Small intestine (tissue), 7 donors: Measurements from ENCODE around the gene SLC41A1. TPM values are rescaled to one million over a fixed set of nuclear protein-coding genes. Genes with fewer than 3 reads are reported as not detected.
A peak's percentile ranks its signal among the peaks of the same experiment; 100 is the strongest.

ENCODE experiments used
- DNase-seq, 2 donors: peaks; one replicate each; pipeline versions ENCODE4 v3.0.0 to v3.0.0-alpha.2; 2013
- FAIRE-seq: peaks from 2 replicates; lab custom pipeline; 2012; peaks lifted over from hg19 to GRCh38; lab: Jason Lieb, UNC
- H3K27ac ChIP-seq, 3 donors: one replicate each; pipeline ENCODE4 v1.5.1; 2013; ENCODE audit warnings: low read length in 2 of 3, mild to moderate bottlenecking in 2 of 3, control low read depth in 1 of 3, inconsistent platforms in 1 of 3, low read depth in 1 of 3, moderate library complexity in 1 of 3
- H3K27me3 ChIP-seq, 3 donors: one replicate each; pipeline ENCODE4 v1.6.1; 2013; ENCODE audit warnings: low read length in 3 of 3, inconsistent platforms in 1 of 3; ENCODE audit not compliant: control insufficient read depth in 3 of 3, insufficient read depth in 3 of 3
- H3K36me3 ChIP-seq, 3 donors: one replicate each; pipeline ENCODE4 v1.6.1; 2013; ENCODE audit warnings: low read length in 3 of 3, inconsistent platforms in 1 of 3, low read depth in 1 of 3, mild to moderate bottlenecking in 1 of 3, moderate library complexity in 1 of 3; ENCODE audit not compliant: control insufficient read depth in 3 of 3, insufficient read depth in 2 of 3
- H3K4me1 ChIP-seq, 3 donors: one replicate each; pipeline ENCODE4 v1.6.1; 2013; ENCODE audit warnings: low read length in 2 of 3, inconsistent platforms in 1 of 3, low read depth in 1 of 3, mild to moderate bottlenecking in 1 of 3, moderate library complexity in 1 of 3; ENCODE audit not compliant: control insufficient read depth in 3 of 3, insufficient read depth in 2 of 3
- H3K4me3 ChIP-seq, 3 donors: one replicate each; pipeline ENCODE4 v1.5.1; 2013; ENCODE audit warnings: low read length in 3 of 3, control low read depth in 1 of 3, inconsistent platforms in 1 of 3, low read depth in 1 of 3, mild to moderate bottlenecking in 1 of 3, moderate library complexity in 1 of 3
- H3K9me3 ChIP-seq, 2 donors: one replicate each; pipeline ENCODE4 v1.6.1; 2013; ENCODE audit warnings: low read depth in 1 of 2, low read length in 1 of 2; ENCODE audit not compliant: control insufficient read depth in 2 of 2, insufficient read depth in 1 of 2
- WGBS, 3 donors: extraction: QIAGEN DNeasy Blood & Tissue Kit; methylation state at CpG; one replicate each; pipeline ENCODE4 v1.1.7; 2013; 5-methylcytosine and 5-hydroxymethylcytosine counted together
- polyA plus RNA-seq, 4 donors: library from polyadenylated mRNA; stranded (reverse) in 3 of 4; unstranded in 1 of 4; fragments of 200-250 nt in 3 of 4; fragments of 120-200 nt in 1 of 4; gene quantifications; one replicate each; pipeline versions ENCODE4 v1.2.1 to v1.2.3, GENCODE V29; 2013
- donor health status: healthy with polysubstance abuse.
- donor health status: control.
- donor health status: control.
- donor health status: Bipolar disorder and iron deficiency.
- donor health status: healthy.

Gene SLC41A1
- polyA plus RNA-seq, 4 donors: 0.89 to 9.4 (median 3.2) TPM

GRCh38 chr1:205780335-205780734 lies 32.7 kb downstream of the SLC41A1 start:
- H3K4me1 ChIP-seq: peaks cover 0 to 13% (median 0%) of the 10 kb centered on the region in 3 donors
- no peaks in the 10 kb centered on the region for H3K27me3 ChIP-seq
- no peak overlapping the region for H3K27ac ChIP-seq
- WGBS, 3 donors: 70 to 86% (median 80%) methylated on average over 5 of the region's 5 CpGs
- H3K9me3 ChIP-seq: no peaks in the 10 kb centered on the region
- FAIRE-seq: no peak
- no peak for DNase-seq
- H3K4me3 ChIP-seq: no peak overlapping the region
- no peaks in the 10 kb centered on the region for H3K36me3 ChIP-seq

- WGBS, 3 donors: 25 to 70% (median 55%) methylated on average over 2 of the region's 2 CpGs
- Histone ChIP-seq H3K4me1 (peaks cover 0 to 9% (median 0%) of the 10 kb centered on the region in 3 donors), H3K9me3 (no peaks in the 10 kb centered on the region), H3K27ac (no peak overlapping the region), H3K4me3 (no peak overlapping the region), H3K36me3 (no peaks in the 10 kb centered on the region), H3K27me3 (peaks cover 0 to 3% (median 0%) of the 10 kb centered on the region in 3 donors)
- FAIRE-seq (no peak), DNase-seq (no peak)
Observed at GRCh38 chr1:205777994-205778393, 35.0 kb downstream of the SLC41A1 start.

- H3K36me3 ChIP-seq: peaks cover 0 to 9% (median 0%) of the 10 kb centered on the region in 3 donors
Observed at GRCh38 chr1:205775717-205776056, 37.3 kb downstream of the SLC41A1 start.

GRCh38 chr1:205775015-205775716 lies 37.8 kb downstream of the SLC41A1 start, which contains the start of gene RAB29:
Gene RAB29, minus strand, starts transcription at chr1:205775482. Its CDS starts 526 bp downstream, at chr1:205774956.
- FAIRE-seq: no peak
- WGBS, 3 donors: 0 to 1% (median 0%) methylated on average over 39 to 40 of the region's 40 CpGs

More at GRCh38 chr1:205775717-205776056, 37.3 kb downstream of the SLC41A1 start:
- H3K27me3 ChIP-seq: peaks cover 0 to 3% (median 0%) of the 10 kb centered on the region in 3 donors
- peaks cover 0 to 7% (median 0%) of the 10 kb centered on the region in 3 donors for H3K4me1 ChIP-seq
- no peaks in the 10 kb centered on the region for H3K9me3 ChIP-seq
- DNase-seq: no peak
- peak overlapping the region in 1 of 3 donors; percentile 95 for H3K27ac ChIP-seq
- peak overlapping the region in 2 of 3 donors; percentile 52 to 99 for H3K4me3 ChIP-seq
- no peak for FAIRE-seq

GRCh38 chr1:205774198-205775014 lies 38.6 kb downstream of the SLC41A1 start:
- peaks cover 0 to 5% (median 0%) of the 10 kb centered on the region in 3 donors for H3K4me1 ChIP-seq
- peak; percentile 23 to 82 for DNase-seq
- no peak for FAIRE-seq
- H3K9me3 ChIP-seq: no peaks in the 10 kb centered on the region
- 6 to 11% (median 7%) methylated on average over 35 to 36 of the region's 36 CpGs for WGBS, 3 donors
- H3K36me3 ChIP-seq: peaks cover 0 to 9% (median 0%) of the 10 kb centered on the region in 3 donors
- peak overlapping the region; percentile 52 to 99 (median 72) for H3K4me3 ChIP-seq
- H3K27ac ChIP-seq: peak overlapping the region; percentile 0 to 95 (median 83)
- H3K27me3 ChIP-seq: peaks cover 0 to 3% (median 0%) of the 10 kb centered on the region in 3 donors

More at GRCh38 chr1:205775015-205775716, 37.8 kb downstream of the SLC41A1 start, which contains the start of gene RAB29:
- H3K27ac ChIP-seq: peak within 1 kb of the TSS; percentile 0 to 95 (median 83)
- H3K36me3 ChIP-seq: peaks cover 0 to 9% (median 0%) of the 10 kb centered on the region in 3 donors
- H3K4me3 ChIP-seq: peak within 1 kb of the TSS; percentile 52 to 99 (median 72)
- H3K27me3 ChIP-seq: peaks cover 0 to 3% (median 0%) of the 10 kb centered on the region in 3 donors
- no peaks in the 10 kb centered on the region for H3K9me3 ChIP-seq
- peaks cover 0 to 7% (median 0%) of the 10 kb centered on the region in 3 donors for H3K4me1 ChIP-seq
- peak; percentile 80 to 89 for DNase-seq

- 85 to 88% (median 86%) methylated on average over 2 of the region's 2 CpGs for WGBS, 3 donors
- H3K27ac ChIP-seq: no peak overlapping the region
- no peak for FAIRE-seq
Observed at GRCh38 chr1:205772607-205773032, 40.4 kb downstream of the SLC41A1 start.

GRCh38 chr1:205770618-205771017 lies 42.4 kb downstream of the SLC41A1 start:
- peaks cover 0 to 9% (median 0%) of the 10 kb centered on the region in 3 donors for H3K36me3 ChIP-seq
- peaks cover 0 to 5% (median 0%) of the 10 kb centered on the region in 3 donors for H3K4me1 ChIP-seq
- no peak overlapping the region for H3K27ac ChIP-seq
- no peak overlapping the region for H3K4me3 ChIP-seq
- no peak for FAIRE-seq
- WGBS, 3 donors: 91 to 94% (median 92%) methylated on average over 4 of the region's 4 CpGs
- no peak for DNase-seq
- H3K9me3 ChIP-seq: no peaks in the 10 kb centered on the region
- H3K27me3 ChIP-seq: peaks cover 0 to 3% (median 0%) of the 10 kb centered on the region in 3 donors

More at GRCh38 chr1:205772607-205773032, 40.4 kb downstream of the SLC41A1 start:
- Histone ChIP-seq H3K4me1 (peaks cover 0 to 5% (median 0%) of the 10 kb centered on the region in 3 donors), H3K27me3 (peaks cover 0 to 3% (median 0%) of the 10 kb centered on the region in 3 donors), H3K9me3 (no peaks in the 10 kb centered on the region), H3K36me3 (peaks cover 0 to 9% (median 0%) of the 10 kb centered on the region in 3 donors), H3K4me3 (no peak overlapping the region)
- DNase-seq: no peak
